ENCODE measurements around the gene WDR37.

Gene WDR37

DNA sequence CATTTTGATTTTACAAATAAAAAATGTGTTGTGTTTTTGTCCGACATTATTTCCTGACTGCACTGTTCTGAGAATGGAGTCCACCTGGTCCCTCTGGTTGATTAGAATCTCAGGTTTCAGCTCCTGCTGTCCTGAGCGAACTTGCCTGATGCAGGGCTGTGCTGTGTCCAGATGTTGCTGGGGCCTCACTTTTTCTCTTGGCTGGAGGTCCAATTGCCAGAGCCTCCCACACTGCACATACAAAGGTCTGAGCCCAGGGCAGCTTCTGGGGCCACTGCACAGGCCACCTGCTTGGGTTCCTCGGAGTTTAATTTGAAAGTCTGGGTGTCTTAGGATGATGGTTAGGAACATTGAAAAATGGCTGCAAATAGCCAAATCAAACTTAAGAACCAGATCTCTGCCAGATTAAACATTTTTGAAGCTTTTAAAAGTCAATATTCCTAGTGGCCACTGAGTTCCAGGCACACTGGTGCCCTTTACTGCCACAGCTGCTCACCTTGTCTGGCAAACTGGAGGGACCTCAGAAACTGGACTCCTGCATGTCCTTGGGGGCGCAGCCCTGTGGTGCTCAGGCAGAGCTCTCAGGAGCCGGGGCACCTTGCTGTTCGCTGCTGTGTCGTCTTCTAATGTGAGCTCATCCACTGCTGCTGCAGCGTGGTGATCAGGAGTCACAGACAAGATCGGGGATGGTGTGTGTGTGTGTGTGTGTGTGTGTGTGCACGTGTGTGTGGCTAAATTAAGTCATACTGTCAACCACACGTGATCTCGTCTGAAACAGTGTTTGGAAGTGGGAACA lies 75.0 kb downstream of the WDR37 start:
- DNase-seq, result no peak

- DNase-seq, result no peak
Observed at GRCh38 chr10:1132584-1132983, 76.4 kb downstream of the WDR37 start.

GRCh38 chr10:1133495-1134045 lies 77.4 kb downstream of the WDR37 start:
- no peak for DNase-seq

GRCh38 chr10:1134156-1134555 lies 78.0 kb downstream of the WDR37 start:
- DNase-seq, result no peak

DNA sequence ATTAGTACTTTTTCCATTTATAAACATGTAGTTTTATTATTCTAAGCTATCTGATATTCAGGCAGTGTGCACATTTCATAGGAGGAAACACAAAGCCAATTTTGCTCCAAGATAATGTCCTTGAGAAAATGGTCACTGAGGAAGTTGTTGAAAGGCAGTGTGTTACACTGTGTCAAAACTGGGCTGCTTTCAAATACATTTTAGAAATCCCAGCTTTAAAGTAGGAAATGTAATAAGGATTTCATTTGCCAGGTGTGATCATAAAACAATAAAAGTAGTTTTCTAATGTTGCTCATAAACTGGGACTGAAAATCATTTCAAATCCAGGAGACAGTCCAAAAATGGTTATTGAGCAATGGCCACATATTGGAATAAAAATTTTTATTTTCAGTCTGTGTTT lies 80.1 kb downstream of the WDR37 start:
- no peak for DNase-seq

DNA sequence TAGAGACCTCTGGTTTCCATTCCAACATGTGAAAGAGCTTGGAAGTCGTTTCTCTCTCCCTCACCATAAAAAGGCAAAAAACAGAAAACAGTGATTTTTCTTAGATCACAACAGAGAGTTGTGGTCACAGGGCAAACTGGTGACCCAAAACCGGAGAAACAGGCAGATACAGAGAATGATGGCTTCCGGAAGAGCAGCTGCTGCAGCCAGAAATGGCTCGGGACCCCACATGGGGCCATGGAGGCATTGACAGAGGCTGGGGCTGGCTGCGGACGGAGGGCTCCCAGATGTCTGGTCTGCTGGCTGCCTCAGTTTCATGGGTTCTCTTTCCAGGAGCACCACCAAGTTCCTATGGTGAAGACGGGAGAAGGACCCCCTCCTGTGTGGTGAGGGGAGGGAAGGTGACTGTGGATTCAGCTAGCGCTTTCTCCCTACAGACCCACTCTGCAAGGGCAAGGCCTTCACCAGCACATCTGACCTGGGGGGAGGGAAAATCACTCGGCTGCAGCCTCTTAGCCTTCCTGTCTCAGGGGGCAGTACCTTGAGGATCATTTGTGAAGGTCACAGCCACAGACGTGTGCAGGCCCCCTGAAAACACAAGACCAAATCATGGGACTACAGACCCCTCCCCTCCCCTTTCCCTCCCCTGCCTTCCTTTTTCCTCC lies 81.4 kb downstream of the WDR37 start:
- no peak for DNase-seq

- DNase-seq, result no peak
Observed at GRCh38 chr10:1138529-1138928, 82.3 kb downstream of the WDR37 start.

- DNase-seq, result no peak
Observed at GRCh38 chr10:1141261-1141660, 85.1 kb downstream of the WDR37 start.

DNA sequence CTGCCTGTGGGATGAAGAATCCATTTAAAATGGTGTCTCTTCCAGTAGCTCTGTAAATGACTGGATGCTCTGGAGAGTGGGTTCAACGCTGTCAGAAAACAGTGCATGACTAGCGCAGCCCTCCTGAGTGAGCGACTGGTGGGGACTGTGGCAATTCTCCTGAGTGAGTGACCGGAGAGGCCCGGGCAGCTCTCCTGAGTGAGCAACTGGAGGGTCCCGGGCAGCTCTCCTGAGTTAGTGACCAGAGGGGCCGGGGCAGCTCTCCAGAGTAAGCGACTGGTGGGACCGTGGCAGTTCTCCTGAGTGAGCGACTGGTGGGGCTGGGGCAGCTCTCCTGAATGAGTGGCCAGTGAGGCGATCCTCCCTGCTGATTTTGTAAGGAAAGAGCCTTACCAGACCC lies 85.5 kb downstream of the WDR37 start:
- no peak for DNase-seq

GRCh38 chr10:1142596-1142995 lies 86.4 kb downstream of the WDR37 start:
- no peak for DNase-seq

GRCh38 chr10:1147810-1148209 lies 91.6 kb downstream of the WDR37 start:
- DNase-seq, result no peak

DNA sequence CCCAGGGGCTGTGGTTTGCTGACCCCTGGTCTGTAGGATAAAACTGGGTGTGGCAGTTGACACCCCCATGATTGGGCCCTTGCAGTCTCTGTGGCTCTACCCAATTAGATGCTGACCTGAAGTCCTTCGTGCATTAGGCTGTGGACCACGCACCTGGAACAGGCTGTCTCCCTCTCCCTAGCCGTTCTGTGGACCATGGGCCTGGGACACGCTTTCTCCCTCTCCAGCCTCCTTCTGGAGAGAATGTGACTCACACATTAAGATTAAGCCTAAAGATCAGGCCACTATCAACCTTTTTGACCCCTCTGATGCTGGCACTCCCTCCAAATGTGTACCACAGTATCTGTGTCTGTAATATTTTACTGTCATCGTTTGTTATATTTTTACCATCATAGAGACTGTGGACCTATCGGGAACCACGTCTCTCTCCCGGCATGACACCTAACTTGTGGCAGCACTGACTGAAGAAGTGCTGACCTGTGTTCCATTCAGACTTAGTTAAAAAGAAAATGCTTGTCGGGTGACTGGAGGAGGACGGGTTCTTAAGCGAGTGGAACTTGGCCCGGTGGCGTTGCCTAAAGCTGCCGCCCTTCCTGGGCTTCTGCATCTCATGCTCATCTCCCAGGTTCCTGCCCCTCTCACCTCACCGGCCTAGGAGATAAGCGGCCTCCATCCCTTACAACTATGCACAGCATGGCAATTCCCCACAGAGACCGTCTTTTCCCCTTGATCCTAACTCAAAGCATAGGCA lies 92.8 kb downstream of the WDR37 start:
- no peak for DNase-seq

DNA sequence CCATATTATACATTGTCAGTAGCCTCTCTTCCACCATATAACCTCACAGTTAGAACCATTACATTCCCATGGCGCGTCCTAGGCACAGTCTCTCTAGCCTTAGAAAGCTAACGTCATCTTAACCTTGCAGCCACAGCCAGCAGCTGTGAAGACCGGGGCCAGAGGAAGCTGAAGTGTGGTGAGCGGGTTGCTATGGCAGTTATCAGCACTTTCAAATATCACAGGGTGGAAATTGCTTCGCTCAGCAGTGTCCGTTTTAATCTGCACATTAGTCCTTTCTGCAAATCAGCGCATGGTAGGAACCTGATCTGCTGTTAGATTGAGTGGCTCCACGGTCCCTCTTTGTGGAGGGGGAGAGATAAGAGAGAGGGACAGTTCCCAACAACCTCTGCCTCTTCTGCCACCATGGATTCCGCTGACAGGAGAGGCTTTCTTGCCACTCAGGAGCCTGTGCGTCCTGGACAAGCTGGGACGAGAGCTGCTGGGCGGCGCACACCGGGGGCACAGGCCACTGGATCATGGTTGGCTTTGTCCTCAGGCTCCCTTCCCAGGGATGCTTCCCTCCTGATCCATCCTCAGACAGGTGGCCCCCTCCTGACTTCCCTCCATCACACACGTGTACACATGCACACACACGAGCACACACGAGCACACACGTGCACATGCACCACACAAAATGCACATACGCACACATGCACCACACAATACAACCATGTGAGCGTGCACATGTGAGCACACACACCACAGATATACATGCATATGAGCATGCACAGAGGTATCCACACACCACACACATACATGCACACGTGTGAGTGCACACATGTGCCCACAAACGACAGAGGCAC lies 93.8 kb downstream of the WDR37 start:
- DNase-seq, result peak; percentile 31

DNA sequence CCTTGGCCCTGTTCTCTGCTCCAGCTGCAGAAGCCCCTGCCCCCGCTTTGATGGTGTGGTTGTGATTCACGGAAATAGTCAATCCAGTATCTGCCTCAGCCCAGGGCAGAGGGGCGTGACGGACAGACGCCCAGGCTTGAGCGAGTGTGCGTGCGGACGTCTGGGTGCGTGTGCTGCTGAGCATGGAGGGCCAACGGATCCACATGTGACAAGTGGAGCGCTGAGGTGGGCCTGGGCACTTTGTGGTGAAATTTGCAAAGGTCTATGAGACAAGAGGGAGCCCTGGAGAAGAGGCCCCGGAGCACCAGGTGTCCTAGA lies 94.4 kb downstream of the WDR37 start:
- no peak for DNase-seq

GRCh38 chr10:1151076-1152033 lies 95.2 kb downstream of the WDR37 start:
- no peak for DNase-seq

DNA sequence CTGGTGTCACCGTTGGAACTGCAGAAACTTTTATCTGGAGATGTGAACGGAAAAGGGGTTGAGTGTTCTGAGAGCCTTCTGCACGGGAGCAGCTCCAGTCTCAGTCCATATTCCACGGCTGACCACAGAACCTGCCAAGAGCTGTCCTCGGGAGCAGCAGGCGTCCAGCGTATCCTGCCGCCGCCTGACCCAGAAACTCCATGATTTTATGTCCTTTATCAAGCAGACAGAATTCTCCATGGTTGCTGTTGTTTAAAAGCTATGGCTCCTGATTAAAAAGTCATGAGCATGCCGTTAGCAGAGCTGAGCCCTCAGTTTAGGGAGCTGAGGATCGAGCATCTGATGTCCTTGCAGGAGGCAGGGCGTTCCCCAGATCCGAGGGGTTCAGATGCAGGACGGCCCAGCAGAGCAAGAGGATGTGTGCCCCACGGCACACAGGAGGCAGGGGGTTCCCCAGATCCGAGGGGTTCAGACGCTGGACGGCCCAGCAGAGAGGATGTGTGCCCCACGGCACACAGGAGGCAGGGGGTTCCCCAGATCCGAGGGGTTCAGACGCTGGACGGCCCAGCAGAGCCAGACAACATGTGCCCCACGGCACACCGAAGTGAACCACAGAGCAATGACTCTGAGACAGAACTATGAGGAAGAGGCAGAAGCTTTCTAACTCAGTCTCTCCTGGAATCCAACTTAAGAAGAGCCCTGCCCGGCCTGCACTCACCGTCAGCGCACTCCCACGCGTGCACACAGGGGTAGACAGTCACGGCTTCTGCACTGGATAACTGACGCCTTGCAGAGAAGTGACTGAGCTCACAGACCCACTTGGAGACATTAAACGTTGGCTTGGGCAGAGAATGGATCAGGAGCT lies 96.4 kb downstream of the WDR37 start:
- DNase-seq, result no peak

DNA sequence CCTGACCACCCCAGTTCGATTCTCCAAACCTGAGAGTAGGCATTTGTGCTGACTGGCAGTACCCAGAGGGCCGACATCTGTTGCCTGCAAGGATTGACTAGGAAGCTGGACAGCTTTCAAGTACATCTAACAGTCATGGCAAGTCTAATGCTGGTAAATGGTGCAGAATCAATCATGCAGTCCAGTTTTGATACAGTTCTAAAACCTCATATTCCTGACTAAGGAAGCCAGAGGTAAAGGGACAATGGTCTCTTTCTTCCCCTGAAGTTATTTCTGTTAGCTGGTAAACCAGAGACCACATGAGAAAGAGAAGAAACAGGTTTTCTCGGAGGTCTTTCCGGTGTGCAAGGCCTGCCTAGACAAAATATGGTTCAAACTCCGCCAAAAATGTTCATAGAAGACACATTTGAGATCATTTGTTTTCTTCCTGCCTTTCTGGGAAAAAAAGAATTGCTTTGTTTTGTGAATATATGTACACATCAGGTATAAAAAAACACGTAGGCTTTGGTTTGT lies 97.1 kb downstream of the WDR37 start:
- no peak for DNase-seq

DNA sequence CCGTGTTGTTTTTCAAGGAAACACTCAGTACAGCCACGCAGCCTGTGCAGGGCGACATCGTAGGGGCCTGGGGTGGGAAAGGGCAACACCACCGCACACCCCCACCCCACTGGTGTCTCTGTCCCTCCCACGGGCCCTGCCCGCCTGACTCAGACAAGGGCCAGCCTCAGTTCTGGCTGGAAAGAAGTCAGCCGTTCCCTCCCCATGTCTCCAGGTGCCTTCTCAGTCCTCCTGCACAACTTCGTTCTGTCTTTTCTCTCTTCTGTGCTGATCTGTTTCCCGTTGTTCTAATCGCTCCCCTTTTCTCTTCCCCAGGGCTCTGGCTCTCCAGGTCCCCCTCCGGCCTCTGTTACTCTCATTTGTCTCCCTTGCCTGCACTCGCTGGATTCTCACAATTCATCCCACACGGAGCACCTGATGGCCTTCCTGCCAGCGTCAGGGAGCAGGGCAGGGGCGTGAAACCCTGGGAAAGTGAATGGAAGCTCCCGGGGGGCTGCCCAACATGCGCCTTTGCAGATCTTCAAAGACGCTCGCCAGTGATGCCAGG lies 97.7 kb downstream of the WDR37 start:
- no peak for DNase-seq

- DNase-seq, result no peak
Observed at GRCh38 chr10:1154531-1155295, 98.5 kb downstream of the WDR37 start.

All from CD4-positive, alpha-beta T cell treated with Interferon gamma for 1 hour (primary cell).